ENCODE measurements around the gene MND1.

GRCh38 chr4:153451911-153452657 lies 107.6 kb downstream of the MND1 start:
- TF ChIP-seq YY1 (IDR thresholded peaks at IDR 0.05; ENCODE audit: insufficient read depth, insufficient read length), result no peak
- TF ChIP-seq ZNF274 (IDR thresholded peaks at IDR 0.05; ENCODE audit: low read depth, low read length), result no peak
- TF ChIP-seq SUZ12 (IDR thresholded peaks at IDR 0.05; ENCODE audit: extremely low read depth, insufficient read depth, insufficient read length), result no peak

All from NT2/D1 (cell line).